Measurements from ENCODE around the gene KRTAP12-4.
"Not testable (repeated sequence)": the region's sequence is repeated elsewhere in the genome, so short reads cannot be mapped to it uniquely, and the experiment has no call there.

The KRTAP12-4 gene

GRCh38 chr21:44628707-44629391, 25.6 kb downstream of the KRTAP12-4 start:
- no peak for DNase-seq

GRCh38 chr21:44627831-44628233, 26.6 kb downstream of the KRTAP12-4 start:
- DNase-seq, result not testable (repeated sequence)

- not testable (repeated sequence) for DNase-seq
These were observed 27.2 kb downstream of the KRTAP12-4 start for GRCh38 chr21:44627181-44627822.

GRCh38 chr21:44626673-44627143, 27.8 kb downstream of the KRTAP12-4 start, which contains the start of gene KRTAP10-9:
Gene KRTAP10-9 (plus strand): TSS chr21:44627093. CDS start chr21:44627172, 79 bp downstream.
- DNase-seq, result no peak

GRCh38 chr21:44626262-44626661, 28.2 kb downstream of the KRTAP12-4 start:
- peak; percentile 30 for DNase-seq

GRCh38 chr21:44625756-44626155, 28.7 kb downstream of the KRTAP12-4 start:
- no peak for DNase-seq

GRCh38 chr21:44623575-44623974, 30.9 kb downstream of the KRTAP12-4 start:
- no peak for DNase-seq

GRCh38 chr21:44619886-44620285, 34.6 kb downstream of the KRTAP12-4 start:
- DNase-seq, result no peak

GRCh38 chr21:44618909-44619308, 35.5 kb downstream of the KRTAP12-4 start:
- DNase-seq, result peak; percentile 78

GRCh38 chr21:44618504-44618903, 36.0 kb downstream of the KRTAP12-4 start:
- DNase-seq, result no peak

- no peak for DNase-seq
These were observed 37.4 kb downstream of the KRTAP12-4 start for GRCh38 chr21:44617071-44617501.

GRCh38 chr21:44616591-44616926, 37.9 kb downstream of the KRTAP12-4 start:
- DNase-seq, result no peak

- no peak for DNase-seq
These were observed 38.4 kb downstream of the KRTAP12-4 start for GRCh38 chr21:44615911-44616590.

GRCh38 chr21:44615466-44615865, 39.0 kb downstream of the KRTAP12-4 start:
- no peak for DNase-seq

- no peak for DNase-seq
These were observed 39.5 kb downstream of the KRTAP12-4 start for GRCh38 chr21:44614961-44615391.

- no peak for DNase-seq
These were observed 40.3 kb downstream of the KRTAP12-4 start for GRCh38 chr21:44614161-44614631.

GRCh38 chr21:44613386-44614155, 40.9 kb downstream of the KRTAP12-4 start:
- no peak for DNase-seq

GRCh38 chr21:44612669-44613229, 41.7 kb downstream of the KRTAP12-4 start:
- no peak for DNase-seq

GRCh38 chr21:44612029-44612486, 42.4 kb downstream of the KRTAP12-4 start, which contains the start of gene KRTAP10-8:
Gene KRTAP10-8 (plus strand): TSS chr21:44612079. CDS start chr21:44612101, 22 bp downstream.
- DNase-seq, result no peak

GRCh38 chr21:44611551-44611950, 42.9 kb downstream of the KRTAP12-4 start:
- no peak for DNase-seq

- not testable (repeated sequence) for DNase-seq
These were observed 44.2 kb downstream of the KRTAP12-4 start for GRCh38 chr21:44610157-44610843.

GRCh38 chr21:44609193-44609592, 45.3 kb downstream of the KRTAP12-4 start:
- no peak for DNase-seq

Measured in CD4-positive, alpha-beta T cell treated with Interleukin-4 for 4 hours (primary cell).